NCI-H510A treated with DMSO at 0.1 percent for 48 hours (cell line): ENCODE results near the gene SPAG7.

Experiments used
- DNase-seq: peaks from one replicate; lab custom pipeline; 2025; lab: John Stamatoyannopoulos, UW

The SPAG7 gene, protein sequence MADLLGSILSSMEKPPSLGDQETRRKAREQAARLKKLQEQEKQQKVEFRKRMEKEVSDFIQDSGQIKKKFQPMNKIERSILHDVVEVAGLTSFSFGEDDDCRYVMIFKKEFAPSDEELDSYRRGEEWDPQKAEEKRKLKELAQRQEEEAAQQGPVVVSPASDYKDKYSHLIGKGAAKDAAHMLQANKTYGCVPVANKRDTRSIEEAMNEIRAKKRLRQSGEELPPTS

DNA sequence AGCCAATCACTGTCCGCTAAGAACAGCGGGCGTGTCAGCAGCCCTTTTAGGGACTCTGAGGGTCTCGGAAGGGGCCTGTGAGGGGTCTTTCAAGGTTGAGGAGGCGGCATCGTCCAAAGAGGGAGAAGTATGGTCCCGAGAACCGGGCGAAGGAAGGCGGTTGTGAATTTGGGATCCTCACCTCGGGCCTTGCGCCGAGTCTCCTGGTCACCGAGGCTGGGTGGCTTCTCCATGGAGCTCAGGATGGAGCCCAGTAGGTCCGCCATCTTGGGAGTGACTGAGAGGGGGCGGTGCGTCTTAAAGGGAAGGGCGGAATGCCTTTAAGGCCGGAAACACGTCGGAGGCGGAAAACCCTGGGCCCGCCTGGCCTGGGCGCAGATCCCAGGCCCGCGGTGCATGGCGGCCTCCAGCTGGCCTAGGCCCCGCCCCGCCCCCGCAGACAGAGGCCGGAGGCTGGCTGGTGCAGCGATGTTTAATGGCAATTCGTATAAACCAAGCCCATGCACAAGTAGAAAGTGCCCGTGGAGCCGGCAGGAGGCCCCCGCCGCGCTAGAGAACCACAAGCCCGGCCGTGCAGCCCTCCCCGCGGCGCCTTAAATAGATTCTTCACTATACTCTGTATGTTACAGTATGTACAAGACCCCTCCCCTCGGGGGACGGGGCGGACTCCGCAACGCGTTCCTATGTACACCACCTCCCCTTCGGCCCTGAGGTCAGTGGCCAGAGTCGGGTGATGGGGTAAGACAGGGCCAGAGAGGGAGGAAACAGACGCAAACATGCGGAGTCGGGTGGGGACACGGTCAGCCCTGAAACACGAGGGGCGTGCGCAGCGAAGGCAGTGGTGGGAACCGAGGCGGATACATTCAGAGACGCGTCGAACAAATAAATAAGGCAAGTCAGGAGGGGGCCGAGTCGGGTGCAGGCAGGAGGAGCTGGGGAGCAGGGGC, at the start of gene SPAG7:
TSS of gene SPAG7 (minus strand) at position 279 of the 947 bp plus-strand sequence. CDS start at position 266, 13 bp downstream.
- DNase-seq: peak; percentile 93

DNA sequence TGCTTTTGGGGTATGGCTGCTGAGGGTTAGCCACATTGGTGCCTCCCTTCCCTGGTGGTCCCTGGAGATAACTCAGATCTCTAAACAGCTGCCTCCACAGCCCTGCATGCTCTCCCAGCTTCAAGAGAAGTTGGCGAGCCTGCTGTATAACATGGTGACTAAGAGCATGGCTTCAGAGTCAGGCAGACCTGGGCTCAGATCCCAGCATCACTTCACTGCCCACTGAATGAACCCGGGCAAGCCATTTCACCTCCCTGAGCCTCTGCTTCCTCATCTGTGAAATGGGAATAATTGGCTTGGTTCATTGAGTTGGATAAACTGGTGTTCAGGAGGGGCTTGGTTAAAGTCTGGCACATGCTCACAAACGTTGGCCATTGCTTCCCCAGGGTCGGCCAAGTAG, 46.7 kb upstream of the SPAG7 start:
- no peak for DNase-seq

DNA sequence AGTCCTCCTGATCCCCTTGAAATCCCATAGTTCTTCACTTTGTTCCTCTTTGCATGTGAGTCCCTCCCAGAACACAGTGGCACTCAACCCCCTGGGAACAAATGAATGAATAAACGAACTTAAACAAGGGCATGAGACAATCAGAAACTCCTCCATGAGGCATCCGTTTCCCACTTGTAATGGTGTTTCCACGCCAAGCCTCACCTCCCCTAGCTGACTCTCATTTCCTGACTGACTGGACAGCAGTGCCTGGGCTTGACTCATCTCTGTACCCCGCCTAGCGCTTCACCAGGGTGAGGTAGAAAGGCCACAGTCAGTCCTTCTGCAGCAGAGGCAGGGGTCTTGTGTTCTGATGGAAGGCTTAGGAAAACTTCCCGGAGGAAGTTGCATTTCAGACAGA, 44.3 kb upstream of the SPAG7 start:
- DNase-seq: no peak

DNA sequence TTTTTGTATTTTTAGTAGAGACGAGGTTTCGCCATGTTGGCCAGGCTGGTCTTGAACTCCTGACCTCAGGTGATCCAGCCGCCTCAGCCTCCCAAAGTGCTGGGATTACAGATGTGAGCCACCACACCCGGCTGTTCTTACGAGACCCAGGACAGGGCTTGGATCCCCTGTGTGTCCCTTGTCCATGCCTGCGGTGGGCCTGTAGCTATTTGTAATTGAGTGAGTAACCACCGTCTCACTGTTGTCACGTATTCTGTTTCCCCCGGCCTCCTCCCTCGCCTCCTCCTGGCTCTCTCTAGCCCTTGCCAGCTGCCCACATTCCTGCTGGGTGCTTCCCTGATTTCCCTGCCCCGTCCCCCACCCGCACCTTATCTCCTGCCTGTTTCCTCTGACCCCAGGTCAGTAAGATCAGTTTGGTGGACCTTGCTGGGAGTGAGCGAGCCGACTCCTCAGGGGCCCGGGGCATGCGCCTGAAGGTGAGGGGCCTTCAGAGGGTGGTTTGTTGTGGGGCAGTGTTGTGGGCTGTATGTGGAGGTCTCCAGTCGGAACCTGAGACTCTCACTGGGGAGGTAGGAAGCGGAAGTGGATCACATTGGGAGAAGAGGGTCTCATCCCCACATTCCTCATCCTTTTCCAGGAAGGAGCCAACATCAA, 35.7 kb upstream of the SPAG7 start:
- DNase-seq: no peak

DNA sequence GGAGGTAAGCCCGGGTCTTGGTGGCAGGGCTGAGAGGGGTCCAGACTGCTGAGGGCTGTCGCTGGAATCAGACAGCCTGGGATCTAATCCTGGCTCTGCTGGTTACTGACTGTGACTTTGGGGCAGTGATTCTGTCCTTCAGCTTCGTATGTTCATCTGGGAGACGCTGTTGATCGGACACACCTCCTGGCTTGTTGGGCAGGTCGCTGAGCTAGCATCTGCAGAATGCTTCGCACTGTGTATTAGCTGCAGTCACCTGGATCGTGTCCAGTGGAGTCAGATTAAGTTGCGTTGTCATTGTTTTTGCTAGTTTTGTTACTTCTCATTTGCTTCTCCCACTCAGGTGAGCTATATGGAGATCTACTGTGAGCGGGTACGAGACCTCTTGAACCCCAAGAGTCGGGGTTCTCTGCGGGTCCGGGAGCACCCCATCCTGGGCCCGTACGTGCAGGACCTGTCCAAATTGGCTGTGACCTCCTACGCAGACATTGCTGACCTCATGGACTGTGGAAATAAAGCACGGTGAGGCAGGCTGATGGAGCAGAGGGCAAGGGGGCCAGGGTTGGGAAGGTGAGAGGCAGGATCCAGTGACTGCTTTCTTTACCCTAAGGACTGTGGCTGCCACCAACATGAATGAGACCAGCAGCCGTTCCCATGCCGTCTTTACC, 34.6 kb upstream of the SPAG7 start:
- DNase-seq: no peak

DNA sequence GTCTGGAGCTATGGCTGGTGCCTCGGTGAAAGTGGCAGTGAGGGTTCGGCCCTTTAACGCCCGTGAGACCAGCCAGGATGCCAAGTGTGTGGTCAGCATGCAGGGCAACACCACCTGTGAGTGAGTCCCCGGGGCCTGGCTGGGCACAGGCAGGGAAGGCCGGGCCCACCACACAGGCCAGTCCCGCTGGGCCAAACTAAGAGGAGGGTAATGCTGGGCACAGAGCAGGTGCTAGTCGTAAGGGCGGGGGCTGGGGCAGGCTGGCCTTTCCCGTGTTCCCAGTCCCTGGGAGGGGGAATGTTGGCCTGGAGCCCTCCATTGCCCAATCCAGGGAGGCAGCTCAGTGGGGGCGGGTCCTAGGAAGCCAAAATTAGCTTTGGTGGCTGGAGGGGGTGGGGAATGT, 32.6 kb upstream of the SPAG7 start:
- DNase-seq: no peak

DNA sequence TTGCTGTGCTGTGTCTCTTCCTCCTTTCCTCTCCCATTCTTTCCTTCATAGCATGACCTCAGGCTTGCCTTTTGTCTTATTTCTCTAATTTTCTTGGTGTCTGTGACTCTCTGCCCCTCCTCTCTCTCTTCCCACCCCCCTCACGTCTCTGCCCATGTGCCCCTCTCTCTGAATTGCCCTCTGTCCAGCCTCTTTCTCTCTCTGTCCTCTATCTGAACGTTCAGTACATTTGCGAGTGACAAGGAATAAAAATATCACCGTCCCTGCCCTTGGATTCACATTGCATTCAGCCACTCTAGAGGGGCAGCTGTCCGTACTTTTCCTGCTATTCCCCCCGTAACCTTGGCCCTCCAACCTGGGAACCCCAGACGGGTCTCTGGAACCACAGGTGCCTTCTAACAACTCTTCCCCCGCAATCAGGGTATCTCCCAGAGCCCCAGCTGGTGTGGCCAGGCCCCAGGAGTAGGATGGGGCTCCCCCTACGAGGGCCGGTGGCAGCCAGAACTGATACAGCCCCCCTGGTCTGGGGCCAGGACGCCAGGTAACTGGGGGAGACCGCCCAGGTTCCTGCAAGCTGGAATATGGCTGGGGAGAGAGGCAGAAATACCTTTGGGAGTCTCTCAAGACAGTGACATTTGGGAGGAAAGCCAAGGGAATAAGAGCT, 31.9 kb upstream of the SPAG7 start:
- no peak for DNase-seq

DNA sequence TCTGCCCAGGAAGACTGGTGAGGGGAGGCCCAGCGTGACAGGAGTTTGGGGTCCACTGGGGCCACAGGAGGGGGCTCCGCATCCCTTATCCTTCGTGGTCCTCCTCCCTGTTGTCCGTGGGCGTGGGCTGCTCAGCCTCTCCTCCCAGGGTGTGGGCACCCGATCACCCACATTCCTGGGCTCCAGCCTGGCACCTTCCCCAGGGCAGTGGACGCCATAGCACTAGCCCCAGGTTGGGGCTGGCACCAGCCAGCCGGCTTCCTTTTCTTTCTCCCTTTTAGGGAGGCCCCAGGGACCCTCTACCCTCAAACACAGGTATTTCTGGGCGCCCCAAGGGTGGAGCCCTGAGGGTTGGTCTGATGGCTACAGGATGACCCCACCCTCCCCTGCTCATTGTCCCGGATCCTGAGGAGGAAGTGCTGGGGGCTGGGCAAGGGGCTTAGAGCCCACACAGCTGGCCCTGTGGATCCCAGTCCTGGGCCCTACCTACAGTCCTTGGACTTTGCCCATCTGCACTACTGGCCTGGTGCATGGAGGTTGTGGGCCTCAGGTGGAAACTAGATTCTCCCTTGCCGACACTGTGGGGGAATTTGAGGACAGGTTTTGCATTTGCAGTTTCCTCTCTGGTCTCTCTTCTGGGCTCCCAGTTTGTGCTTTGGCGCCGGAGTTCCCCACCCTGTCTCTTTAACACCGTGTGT, 31.3 kb upstream of the SPAG7 start:
- no peak for DNase-seq

DNA sequence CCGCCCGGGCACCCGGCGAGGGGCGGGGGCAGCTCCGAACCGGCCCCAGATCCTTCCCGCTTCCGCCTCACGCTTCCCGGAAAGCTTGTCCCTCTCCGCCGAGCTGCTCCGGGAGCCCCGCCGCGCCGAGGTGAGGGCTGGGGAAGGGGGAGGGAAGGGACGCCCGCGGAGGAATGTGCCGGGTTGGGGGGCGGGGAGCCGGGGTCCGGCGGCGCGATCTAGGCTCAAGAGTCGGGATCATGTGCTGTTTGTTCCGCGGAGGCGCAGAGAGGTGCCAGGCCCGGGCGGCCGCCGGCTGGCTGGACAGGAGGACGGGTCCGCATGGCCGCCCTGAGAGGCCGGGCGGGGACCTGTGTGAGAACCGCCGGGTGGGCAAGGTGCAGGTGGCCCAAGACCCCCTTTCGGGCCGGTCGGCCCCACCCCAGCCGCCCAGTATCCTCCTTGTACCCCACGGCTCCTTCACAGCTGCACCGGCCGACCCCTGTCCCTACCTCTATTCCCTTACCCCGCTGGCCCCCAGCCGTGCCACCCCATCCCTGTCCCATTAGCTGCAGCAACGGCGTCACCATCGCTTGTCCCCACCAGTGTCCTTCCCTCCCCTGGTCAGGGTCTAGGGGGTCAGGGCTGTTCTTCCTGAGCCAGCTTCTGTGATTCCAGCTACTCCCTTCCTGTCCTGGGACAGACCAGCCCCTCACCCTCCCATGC, 30.6 kb upstream of the SPAG7 start:
- no peak for DNase-seq

DNA sequence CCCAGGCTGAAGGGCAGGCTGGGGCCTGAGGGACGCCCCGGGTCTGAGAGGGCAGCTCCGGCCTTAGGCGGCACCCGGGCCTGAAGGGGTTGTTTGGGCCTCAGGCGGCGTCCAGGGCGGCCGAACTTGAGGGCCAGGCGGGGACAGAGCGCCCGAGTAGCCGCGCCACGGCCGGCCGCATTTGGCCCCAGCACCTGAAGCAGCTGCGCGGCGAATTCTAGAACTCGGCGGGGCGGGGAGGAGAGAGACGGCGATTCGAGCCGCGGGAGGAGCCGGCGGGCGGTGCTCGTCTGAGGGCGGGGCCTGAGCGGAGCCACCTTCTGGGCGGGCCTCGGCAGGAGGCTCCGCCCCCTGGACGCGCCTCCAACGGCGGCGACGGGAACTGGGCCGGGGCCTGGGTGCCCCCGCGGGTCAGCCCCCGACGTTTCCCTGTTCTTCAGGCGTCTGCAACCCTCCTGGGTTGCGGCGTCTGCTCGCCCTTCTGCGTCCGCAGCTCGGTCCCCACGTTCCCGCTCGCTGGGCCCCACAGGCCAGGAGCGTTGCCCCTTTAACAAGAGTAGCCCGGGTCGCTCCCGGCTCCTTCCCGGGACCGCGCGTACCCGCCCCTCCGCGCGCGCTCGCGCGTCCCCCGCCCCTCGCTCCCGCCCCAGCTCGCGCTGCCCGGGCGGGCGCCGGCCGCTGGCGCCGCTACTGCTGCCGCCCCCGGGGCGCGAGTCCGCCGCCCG, 29.8 kb upstream of the SPAG7 start, which contains the start of the genes INCA1 and KIF1C:
TSS of gene INCA1 (minus strand) at position 221 of the 725 bp plus-strand sequence. CDS start 3,085 bp downstream, outside the sequence.
TSS of gene KIF1C (plus strand) at position 649 of the 725 bp plus-strand sequence. CDS start 2,297 bp downstream, outside the sequence.
- peak; percentile 84 for DNase-seq

DNA sequence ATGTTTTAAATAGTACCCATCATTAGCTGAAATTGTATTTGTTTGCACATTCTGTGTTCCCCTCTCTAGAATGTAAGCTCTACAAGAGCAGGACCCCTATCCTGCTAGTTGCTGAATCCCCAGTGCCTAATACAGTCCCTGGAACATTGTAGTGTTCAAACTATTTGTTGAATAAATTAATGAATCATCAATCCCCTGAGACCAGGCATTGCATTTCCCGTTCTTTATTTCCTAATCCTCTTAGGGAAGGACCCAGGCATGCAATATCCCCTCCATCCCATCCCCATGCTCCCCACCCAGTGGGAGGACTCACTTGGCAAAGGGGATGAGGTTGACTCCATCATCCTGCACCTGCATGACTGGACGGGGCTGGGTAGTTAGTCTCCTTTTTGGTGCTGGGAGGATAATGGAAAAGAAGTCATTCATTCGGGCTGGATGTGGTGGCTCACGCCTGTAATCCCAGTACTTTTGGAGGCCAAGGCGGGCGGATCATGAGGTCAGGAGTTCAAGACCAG, 26.5 kb upstream of the SPAG7 start:
- no peak for DNase-seq

DNA sequence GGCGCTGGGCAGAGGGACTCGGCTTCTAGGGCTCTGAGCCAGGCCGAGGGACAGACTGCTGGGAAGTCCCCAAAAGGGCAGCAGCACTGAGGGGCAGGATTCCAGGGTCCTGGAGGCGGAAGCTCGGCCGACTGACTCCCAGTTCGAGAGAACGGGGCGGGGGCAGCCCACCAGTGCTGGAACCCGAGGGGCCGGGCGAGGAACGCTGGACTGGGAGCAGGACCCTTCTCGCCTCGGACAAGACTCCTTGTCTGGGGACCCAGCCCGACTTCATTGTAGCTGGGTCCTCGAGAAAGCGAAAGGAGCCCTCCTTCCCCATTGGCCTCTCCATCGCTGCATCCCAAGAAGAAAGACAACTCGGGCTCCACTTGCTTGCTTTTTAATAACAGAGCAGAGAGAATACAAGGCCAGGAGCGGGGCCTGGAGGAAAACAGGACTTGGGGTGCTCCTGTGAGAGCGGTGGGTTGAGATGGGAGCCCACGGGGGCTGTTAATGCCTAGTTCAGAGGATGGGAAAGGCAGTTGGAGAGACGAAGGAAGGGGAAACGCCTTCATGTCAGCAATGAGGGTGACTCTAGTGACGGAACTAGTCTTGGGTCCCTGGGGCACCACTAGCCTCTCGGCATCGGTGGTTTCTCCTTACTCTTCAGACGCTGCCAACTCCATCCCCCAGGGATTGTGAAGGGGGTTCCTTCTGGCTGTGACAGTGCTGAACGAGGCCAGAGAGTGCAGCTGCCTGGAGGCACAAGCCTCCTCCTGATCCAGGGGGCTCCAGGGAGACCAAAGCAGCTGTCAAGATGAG, 20.4 kb upstream of the SPAG7 start:
- DNase-seq: no peak

DNA sequence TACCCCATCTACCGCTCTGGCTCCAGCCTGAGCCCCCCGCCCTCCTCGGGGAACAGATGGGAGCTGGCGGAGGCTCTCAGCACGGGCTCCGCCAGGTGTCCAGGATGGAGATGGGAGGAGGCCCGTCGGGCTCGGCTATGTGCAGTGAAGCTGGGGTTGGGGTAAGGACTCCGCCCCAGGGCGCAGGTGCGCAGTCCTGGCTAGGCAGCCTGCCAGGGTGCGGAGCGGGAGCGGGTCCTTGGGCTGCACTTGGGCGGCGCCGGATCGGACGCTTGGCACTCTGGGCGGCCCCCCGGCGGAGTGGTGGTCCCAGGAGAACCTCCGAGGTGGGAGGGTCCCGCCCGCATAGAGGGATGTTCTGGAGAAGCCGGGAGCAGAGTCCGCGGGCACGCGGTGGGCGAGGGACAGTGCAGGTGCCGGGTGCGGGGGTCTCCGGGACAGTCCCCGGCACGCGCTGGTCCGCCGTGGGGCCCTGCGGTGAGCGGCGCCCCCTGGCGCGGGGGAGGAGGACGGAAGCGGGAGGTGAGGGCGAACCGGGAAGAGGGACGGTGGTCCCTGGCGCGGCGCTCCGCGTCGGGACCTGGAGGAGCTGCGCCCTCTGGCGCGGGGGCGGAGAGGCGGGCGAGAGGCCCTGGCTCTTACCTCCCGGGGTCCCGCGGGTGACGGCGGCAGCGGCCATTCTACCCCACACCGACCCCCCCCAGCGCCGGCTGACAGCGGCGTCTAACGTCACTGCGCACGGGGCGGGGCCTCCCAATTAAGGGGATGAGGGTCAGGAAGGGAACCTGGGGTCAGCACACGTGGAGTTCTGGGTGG, 19.5 kb upstream of the SPAG7 start, which contains the start of gene CAMTA2:
TSS of gene CAMTA2 (minus strand) at position 725 of the 816 bp plus-strand sequence. CDS start 1,453 bp downstream, outside the sequence.
- peak; percentile 70 for DNase-seq

DNA sequence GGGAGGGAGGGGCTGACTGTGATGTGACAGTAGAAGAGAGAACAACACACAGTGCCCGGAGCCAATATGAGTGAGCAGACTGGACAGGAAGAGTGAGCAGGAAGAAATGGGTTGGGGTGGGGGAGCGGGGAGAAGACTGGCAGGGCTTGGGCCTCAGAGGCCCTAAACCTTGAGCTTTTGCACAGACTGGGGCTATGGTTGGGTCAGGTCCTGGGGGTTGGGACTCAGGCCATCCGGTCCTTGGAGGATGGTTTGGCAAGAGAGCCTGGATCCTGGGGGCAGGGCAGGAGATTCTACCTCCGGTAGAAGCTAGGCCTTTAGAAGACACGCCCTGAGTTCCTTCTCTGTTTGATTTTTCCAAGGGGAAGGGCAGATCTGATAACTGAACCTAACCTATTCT, 18.8 kb upstream of the SPAG7 start:
- DNase-seq: peak; percentile 22

DNA sequence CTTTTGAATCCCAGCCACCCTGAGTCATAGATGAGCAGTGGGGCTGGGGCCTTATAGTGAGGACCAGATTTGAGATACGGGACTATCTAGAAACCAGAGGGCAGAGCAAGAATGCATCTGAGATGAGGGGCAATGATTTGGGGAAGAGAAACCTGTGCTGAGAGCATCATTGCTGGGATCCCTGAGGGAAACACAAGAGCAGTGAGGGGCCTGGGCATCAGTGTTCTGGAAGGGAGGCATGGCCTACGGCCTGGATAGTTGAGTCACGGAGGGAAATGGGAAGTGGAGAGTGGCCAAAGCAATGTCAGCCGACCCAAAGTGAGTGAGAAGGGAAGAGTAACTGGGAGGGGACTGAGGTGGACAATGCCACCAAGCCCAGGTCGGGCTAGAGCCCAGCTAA, 14.7 kb upstream of the SPAG7 start:
- no peak for DNase-seq

DNA sequence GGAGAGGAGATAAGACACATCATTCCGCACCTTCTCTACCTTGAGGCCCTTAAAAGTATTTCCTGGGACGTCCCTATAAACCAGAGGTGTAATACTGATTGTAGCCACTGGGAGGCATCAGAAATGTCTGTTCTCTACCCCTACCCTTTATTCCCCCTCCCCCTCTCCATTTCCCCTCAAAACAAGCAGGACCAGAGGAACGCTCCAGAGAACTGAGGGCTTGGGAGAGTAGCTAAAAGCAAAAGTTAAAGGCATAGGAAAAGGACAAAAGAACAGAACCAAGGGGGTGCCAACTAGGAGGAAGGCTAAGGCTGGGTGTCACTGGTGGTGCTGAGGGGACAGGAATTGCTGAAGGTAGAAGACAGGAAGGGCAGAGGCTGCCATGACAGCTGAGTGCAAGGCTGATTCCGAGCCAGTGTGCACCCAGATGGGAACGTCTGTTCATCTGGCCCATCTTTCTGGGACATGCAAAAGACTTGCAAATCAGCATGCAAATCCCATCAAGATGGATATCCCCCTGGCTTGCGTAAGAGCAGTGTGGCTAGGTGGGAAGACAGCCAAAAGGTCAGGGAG, 13.1 kb upstream of the SPAG7 start:
- DNase-seq: peak; percentile 32

DNA sequence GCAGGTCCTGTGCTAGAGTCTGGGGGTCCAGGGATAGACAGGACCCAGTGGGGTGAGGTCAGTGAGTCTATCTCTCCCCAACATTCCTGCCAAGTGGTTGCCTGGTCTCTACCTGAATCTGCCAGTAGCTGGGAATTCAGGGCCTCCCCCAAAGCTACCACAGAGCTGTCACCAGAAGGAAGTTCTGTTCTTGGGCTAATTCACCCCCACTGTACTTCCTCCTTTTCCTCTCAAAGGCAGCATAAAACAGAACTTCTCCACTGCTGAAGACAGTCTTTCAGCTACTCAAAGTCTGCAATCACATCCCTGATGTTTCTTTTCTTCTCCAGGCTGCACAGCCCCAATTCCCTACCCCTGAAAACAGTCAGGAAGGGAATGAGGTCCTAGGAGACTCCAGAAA, 11.1 kb upstream of the SPAG7 start:
- DNase-seq: no peak
